ENCODE results near the gene SIGLEC1.

The SIGLEC1 gene

GRCh38 chr20:3670511-3670910 is 41.9 kb downstream of the SIGLEC1 start:
- H3K27ac ChIP-seq (ENCODE audit: low read length), result no peak overlapping the region
- no peaks in the 10 kb centered on the region for H3K36me3 ChIP-seq (ENCODE audit: insufficient read depth, low read depth, low read length)
- H3K9ac ChIP-seq (ENCODE audit: low read depth, low read length), result no peak overlapping the region
- H3K4me3 ChIP-seq (ENCODE audit: low read length), result no peak overlapping the region
- 0 out of 2 replicates have a peak, but pooled peaks cover 2% of the 10 kb centered on the region for H3K4me1 ChIP-seq (ENCODE audit: insufficient read depth, low read length)
- H3K27me3 ChIP-seq (ENCODE audit: insufficient read depth, low read length), result peaks cover 19% of the 10 kb centered on the region
- H3K9me3 ChIP-seq (ENCODE audit: insufficient read depth, low read depth, low read length), result no peaks in the 10 kb centered on the region

- Histone ChIP-seq H3K4me3 (ENCODE audit: low read length) (no peak overlapping the region), H3K36me3 (ENCODE audit: insufficient read depth, low read depth, low read length) (no peaks in the 10 kb centered on the region), H3K27ac (ENCODE audit: low read length) (no peak overlapping the region), H3K27me3 (ENCODE audit: insufficient read depth, low read length) (peaks cover 19% of the 10 kb centered on the region), H3K9ac (ENCODE audit: low read depth, low read length) (no peak overlapping the region), H3K4me1 (ENCODE audit: insufficient read depth, low read length) (0 out of 2 replicates have a peak, but pooled peaks cover 2% of the 10 kb centered on the region), H3K9me3 (ENCODE audit: insufficient read depth, low read depth, low read length) (no peaks in the 10 kb centered on the region)
Observed at GRCh38 chr20:3669710-3670367, 42.6 kb downstream of the SIGLEC1 start.

GRCh38 chr20:3667434-3668037 is 44.9 kb downstream of the SIGLEC1 start:
- Histone ChIP-seq H3K36me3 (ENCODE audit: insufficient read depth, low read depth, low read length) (no peaks in the 10 kb centered on the region), H3K9ac (ENCODE audit: low read depth, low read length) (no peak overlapping the region), H3K27me3 (ENCODE audit: insufficient read depth, low read length) (peaks cover 30% of the 10 kb centered on the region), H3K4me3 (ENCODE audit: low read length) (no peak overlapping the region), H3K4me1 (ENCODE audit: insufficient read depth, low read length) (0 out of 2 replicates have a peak, but pooled peaks cover 2% of the 10 kb centered on the region), H3K9me3 (ENCODE audit: insufficient read depth, low read depth, low read length) (no peaks in the 10 kb centered on the region), H3K27ac (ENCODE audit: low read length) (no peak overlapping the region)

- Histone ChIP-seq H3K4me3 (ENCODE audit: low read length) (no peak overlapping the region), H3K27me3 (ENCODE audit: insufficient read depth, low read length) (peaks cover 54% of the 10 kb centered on the region), H3K27ac (ENCODE audit: low read length) (no peak overlapping the region), H3K9ac (ENCODE audit: low read depth, low read length) (no peak overlapping the region), H3K36me3 (ENCODE audit: insufficient read depth, low read depth, low read length) (no peaks in the 10 kb centered on the region), H3K9me3 (ENCODE audit: insufficient read depth, low read depth, low read length) (no peaks in the 10 kb centered on the region), H3K4me1 (ENCODE audit: insufficient read depth, low read length) (0 out of 2 replicates have a peak, but pooled peaks cover 2% of the 10 kb centered on the region)
Observed at GRCh38 chr20:3663858-3664257, 48.5 kb downstream of the SIGLEC1 start.

GRCh38 chr20:3663031-3663701 is 49.2 kb downstream of the SIGLEC1 start, which contains the start of gene GFRA4:
TSS of gene GFRA4 (minus strand) at chr20:3663399. CDS start at chr20:3663399, 0 bp downstream.
- Histone ChIP-seq H3K27ac (ENCODE audit: low read length) (no peak within 1 kb of the TSS), H3K9me3 (ENCODE audit: insufficient read depth, low read depth, low read length) (no peaks in the 10 kb centered on the region), H3K27me3 (ENCODE audit: insufficient read depth, low read length) (peaks cover 61% of the 10 kb centered on the region), H3K9ac (ENCODE audit: low read depth, low read length) (no peak within 1 kb of the TSS), H3K4me1 (ENCODE audit: insufficient read depth, low read length) (0 out of 2 replicates have a peak, but pooled peaks cover 2% of the 10 kb centered on the region), H3K4me3 (ENCODE audit: low read length) (no peak within 1 kb of the TSS), H3K36me3 (ENCODE audit: insufficient read depth, low read depth, low read length) (no peaks in the 10 kb centered on the region)

All from iPS-20b (cell line).